GM18870 (cell line): ENCODE measurements around the gene COLEC11.

Experiments
- ATAC-seq: cut with Tn5 transposase; IDR thresholded peaks from one replicate; pipeline ENCODE4 v1.9.1; 2021; ENCODE audit warnings: moderate library complexity; ENCODE audit not compliant: unreplicated experiment

The COLEC11 gene

DNA sequence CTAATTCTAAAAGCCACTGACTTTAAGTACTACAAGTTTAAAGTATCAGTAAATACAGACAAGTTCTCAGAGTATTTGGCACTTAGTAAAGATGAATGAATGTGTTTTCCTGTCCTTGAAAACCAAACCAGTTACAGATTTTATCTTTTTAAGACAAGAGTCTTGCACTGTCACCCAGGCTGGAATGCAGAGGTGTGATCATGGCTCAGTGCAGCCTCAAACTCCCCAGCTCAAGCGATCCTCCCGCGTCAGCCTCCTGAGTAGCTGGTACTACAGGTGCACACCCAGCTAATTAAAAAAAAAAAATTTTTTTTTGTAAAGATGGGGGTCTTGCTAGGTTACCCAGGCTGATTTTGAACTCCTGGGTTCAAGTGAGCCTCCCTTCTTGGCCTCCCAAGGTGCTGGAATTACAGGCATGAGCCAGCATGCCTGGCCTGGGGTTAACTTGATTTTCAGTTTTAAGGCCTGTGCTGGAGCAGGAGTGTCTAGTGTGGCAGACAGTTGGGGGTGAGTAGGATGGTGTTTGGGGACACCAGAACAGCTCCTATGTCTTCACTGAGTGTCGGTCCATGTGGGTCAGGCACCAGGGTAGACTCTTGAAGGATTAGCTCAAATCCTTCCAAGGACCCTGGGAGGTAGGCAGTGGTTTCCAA is 10.2 kb upstream of the COLEC11 start:
- ATAC-seq: no peak

DNA sequence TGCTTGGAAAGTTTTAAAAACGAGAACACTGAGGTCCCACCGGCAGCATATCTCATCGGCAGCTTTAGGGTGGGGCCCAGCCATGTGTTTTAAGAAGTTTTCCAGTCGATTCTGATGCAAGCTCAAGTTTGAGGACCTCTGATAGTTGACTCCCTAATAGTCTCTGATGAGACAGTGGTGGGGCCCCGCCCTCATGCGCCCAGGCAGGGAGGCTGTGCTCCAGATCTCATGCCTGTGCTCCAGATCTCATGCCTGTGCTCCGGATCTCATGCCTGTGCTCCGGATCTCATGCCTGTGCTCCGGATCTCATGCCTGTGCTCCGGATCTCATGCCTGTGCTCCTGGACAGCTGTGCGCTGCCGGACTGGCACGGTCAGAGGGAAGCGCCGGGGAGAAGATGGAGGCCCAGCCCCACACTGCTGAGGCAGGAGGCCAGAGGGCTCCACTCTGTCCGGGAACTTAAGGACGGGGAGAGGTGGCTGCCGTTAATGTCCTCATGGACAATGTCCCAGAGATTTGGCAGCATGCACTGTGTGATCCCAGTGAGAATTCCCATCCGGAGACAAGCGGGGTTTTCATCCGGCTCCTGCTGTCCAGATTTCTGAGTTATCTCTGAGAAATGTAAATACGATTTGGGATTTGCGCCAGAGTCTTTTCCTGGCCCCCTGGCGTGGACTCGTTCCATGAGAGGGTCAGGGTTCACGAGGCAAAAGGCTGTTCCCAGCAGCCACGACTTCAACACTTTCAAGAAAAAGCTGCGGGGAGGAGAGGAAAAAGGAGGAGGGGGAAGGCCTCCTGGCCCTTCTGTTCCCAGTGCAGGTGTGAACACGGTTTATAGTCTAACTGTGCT is 9.4 kb upstream of the COLEC11 start:
- no peak for ATAC-seq

- no peak for ATAC-seq
Observed at GRCh38 chr2:3586220-3586619, 8.7 kb upstream of the COLEC11 start.

GRCh38 chr2:3587021-3587420 is 7.9 kb upstream of the COLEC11 start:
- ATAC-seq: no peak

GRCh38 chr2:3587432-3587831 is 7.5 kb upstream of the COLEC11 start:
- ATAC-seq: no peak

DNA sequence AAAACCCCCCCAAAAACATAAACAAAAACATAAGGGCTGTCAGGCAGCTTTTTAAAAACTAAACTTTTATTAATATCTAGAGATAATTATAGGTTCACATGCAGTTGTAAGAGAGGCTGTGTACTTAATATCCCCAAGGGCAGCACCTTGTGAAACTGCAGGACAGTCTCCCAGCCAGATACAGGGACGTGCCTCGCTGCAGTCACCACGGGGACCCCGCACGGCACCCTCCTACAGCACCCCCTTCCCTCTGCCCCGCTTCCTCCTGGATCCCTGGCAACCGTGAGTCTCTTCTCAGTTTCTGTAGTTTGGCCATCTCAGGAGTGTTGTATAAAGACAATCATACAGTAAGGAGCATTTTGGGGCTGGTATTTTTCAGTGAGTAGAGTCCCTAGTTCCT is 6.8 kb upstream of the COLEC11 start:
- no peak for ATAC-seq

DNA sequence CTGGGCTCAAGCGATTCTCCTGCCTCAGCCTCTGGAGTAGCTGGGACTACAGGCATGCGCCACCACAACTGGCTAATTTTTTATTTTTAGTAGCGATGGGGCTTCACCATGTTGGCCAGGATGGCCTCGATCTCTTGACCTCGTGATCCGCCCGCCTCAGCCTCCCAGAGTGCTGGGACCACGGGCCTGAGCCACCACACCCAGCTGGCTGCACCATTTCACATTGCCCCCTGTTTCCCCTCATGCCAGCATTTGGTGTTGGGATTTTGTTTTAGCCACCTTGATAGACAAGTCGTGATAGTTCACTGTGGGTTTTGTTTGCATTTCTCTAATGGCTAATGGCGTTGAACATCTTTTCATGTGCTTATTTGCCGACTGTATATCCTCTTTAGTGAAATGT is 5.8 kb upstream of the COLEC11 start:
- ATAC-seq: no peak

GRCh38 chr2:3595404-3595803 is 492 bp downstream of the COLEC11 start:
- no peak for ATAC-seq

GRCh38 chr2:3595985-3596384 is 1.1 kb downstream of the COLEC11 start:
- ATAC-seq: peak; percentile 83

DNA sequence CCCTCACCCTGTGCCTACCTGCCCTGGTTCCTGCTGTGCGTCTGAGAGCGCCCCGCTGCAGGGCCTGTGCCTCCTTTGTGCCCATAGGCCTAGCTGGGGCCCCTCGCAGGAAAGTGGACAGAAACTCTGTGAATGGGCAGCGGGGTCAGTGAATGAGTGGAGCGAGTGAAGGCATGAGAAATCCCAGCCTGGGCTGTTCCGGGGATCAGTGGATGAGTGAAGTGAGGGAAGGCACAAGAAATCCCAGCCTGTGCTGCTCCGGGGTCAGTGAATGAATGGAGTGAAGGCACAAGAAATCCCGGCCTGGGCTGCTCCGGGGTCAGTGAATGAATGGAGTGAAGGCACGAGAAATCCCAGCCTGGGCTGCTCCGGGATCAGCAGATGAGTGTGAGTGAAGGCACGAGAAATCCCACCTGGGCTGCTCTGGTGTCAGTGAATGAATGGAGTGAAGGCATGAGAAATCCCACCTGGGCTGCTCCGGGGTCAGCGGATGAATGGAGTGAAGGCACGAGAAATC is 2.0 kb downstream of the COLEC11 start:
- ATAC-seq: no peak

DNA sequence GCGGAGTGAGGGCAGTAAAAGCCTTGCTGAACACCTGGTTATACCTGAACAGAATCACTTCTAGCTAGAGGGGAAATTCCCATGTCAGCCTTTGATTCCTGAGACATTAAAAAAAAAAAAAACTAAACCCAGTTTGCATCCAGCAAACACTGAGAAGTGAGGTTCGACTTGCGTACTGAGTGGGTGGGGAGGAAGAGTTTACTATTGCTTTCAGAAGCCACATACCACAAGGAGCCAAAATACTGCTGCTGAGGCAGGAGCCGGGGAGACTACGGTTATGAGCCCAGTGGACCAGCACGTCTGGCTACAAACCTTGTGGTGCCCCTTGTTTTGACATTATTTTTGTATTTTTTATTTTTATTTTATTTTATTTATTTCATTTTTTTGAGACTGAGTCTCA is 2.7 kb downstream of the COLEC11 start:
- no peak for ATAC-seq

GRCh38 chr2:3598197-3598910 is 3.4 kb downstream of the COLEC11 start:
- no peak for ATAC-seq

- ATAC-seq: no peak
Observed at GRCh38 chr2:3598912-3599854, 4.3 kb downstream of the COLEC11 start.

DNA sequence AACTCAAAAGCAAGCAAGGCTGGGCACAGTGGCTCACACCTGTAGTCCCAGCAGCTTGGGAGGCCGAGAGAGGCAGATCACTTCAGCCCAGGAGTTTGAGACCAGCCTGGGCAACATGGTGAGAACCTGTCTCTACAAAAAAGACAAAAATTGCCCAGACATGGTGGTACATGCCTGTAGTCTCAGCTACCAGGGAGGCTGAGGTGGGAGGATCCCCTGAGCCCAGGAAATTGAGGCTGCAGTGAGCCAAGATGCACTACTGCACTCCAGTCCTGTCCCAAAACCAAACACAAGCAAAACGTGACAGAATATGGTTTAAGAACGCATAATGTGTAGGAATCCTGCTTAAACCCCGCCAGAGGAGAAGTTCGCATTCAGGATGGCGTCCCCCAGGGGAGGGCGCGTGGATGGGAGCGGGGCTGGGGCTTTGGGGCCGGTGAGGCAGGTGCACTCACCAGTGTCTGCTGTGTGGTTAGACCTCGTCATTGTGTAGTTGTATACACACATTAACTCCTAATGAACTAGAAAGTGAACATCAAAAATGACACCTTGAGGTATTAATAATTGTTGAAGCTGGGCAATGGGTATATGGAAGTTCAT is 5.4 kb downstream of the COLEC11 start:
- no peak for ATAC-seq

GRCh38 chr2:3601561-3602271 is 6.8 kb downstream of the COLEC11 start:
- no peak for ATAC-seq

DNA sequence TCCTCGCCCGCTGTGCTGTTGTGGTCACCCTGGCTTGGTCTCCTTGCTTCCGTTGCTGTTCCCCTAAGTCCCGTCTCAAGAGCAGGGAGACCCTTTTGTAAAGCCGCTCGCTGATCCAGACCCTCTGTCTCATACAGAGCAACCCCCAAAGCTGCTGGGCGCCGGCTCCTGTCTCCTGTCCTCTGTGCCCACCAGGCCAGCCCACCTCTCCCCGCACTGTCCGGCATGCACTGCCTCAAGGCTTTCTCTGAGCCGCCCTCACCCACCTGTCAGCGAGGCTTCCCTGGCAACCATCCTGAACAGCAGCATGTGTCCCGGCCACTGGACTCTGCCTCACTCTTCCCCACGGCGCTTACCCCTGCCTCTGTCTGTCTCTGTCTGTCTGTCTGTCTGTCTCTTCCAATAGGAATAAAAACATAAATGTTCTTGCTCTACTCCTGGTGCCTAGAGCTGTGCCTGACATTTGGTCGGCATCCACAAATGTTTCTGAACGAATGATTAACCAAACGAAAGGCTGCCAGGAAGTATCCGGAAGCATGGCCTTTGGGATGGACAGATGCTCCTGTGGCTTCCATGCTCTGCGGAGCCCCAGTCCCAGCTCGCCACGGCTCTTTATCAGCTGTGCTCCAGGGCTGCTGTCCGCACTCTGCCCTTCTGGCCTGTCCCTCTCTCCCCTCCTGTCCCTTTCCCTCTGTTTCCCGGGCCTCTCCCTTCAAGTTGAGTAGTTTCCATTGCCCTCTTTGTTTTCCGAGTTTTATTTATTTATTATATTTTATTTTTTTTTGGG is 7.8 kb downstream of the COLEC11 start:
- no peak for ATAC-seq

GRCh38 chr2:3603536-3604206 is 8.8 kb downstream of the COLEC11 start:
- no peak for ATAC-seq

DNA sequence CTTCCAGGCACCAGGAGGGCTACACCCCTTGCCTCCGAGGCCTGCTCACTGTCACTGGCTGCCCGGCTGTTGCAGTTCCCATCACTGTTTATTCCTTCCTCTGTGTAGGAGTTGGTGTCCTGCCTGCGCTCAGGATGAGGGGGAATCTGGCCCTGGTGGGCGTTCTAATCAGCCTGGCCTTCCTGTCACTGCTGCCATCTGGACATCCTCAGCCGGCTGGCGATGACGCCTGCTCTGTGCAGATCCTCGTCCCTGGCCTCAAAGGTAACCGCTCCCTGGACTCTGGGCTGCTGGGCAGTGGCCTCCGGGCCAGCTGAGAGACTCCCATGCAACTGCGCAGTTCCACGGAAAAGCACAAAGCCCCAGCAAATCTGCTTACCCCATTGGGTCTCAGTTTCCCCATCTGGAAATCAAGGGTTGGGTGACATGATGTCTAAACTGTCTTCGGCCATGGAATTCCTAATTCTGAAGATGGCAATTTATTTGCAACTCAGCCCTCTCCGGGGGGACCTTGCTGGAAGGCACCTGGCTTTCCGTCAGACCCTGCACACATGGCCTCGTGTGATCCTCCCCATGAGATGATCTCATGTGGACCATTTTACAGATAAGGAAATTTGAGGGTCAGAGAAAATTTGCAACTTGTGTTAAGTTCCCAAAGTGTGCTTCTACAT is 9.4 kb downstream of the COLEC11 start:
- ATAC-seq: no peak
